ENCODE data around the gene C16orf89.
"Not testable (repeated sequence)": the region's sequence is repeated elsewhere in the genome, so short reads cannot be mapped to it uniquely, and the experiment has no call there.

Gene C16orf89

GRCh38 chr16:5056352-5056751 is 9.4 kb downstream of the C16orf89 start:
- TF ChIP-seq CTCF (conservative IDR thresholded peaks at IDR 0.05) = no peak
- no peak overlapping the region for H3K27ac ChIP-seq

GRCh38 chr16:5054876-5055865 is 10.6 kb downstream of the C16orf89 start:
- H3K27ac ChIP-seq = no peak overlapping the region
- TF ChIP-seq CTCF (conservative IDR thresholded peaks at IDR 0.05) = no peak

GRCh38 chr16:5046914-5047313 is 18.8 kb downstream of the C16orf89 start:
- no peak overlapping the region for H3K27ac ChIP-seq
- no peak for TF ChIP-seq CTCF (conservative IDR thresholded peaks at IDR 0.05)

- no peak overlapping the region for H3K27ac ChIP-seq
- no peak for TF ChIP-seq CTCF (conservative IDR thresholded peaks at IDR 0.05)
These were observed 20.1 kb downstream of the C16orf89 start for GRCh38 chr16:5045499-5046115.

- H3K27ac ChIP-seq = not testable (repeated sequence)
These were observed 21.2 kb downstream of the C16orf89 start for GRCh38 chr16:5044581-5044980.

- TF ChIP-seq CTCF (conservative IDR thresholded peaks at IDR 0.05) = no peak
- no peak overlapping the region for H3K27ac ChIP-seq
These were observed 21.7 kb downstream of the C16orf89 start for GRCh38 chr16:5044011-5044540.

- no peak for TF ChIP-seq CTCF (conservative IDR thresholded peaks at IDR 0.05)
- H3K27ac ChIP-seq = no peak overlapping the region
These were observed 23.1 kb downstream of the C16orf89 start for GRCh38 chr16:5042574-5043171.

Measured in VCaP (cell line).